ENCODE results near the gene PRM2. TPM values are rescaled to one million over a fixed set of nuclear protein-coding genes. Genes with fewer than 3 reads are reported as not detected.

Gene PRM2
- total and polyA plus RNA-seq, 12 donors = not detected

DNA sequence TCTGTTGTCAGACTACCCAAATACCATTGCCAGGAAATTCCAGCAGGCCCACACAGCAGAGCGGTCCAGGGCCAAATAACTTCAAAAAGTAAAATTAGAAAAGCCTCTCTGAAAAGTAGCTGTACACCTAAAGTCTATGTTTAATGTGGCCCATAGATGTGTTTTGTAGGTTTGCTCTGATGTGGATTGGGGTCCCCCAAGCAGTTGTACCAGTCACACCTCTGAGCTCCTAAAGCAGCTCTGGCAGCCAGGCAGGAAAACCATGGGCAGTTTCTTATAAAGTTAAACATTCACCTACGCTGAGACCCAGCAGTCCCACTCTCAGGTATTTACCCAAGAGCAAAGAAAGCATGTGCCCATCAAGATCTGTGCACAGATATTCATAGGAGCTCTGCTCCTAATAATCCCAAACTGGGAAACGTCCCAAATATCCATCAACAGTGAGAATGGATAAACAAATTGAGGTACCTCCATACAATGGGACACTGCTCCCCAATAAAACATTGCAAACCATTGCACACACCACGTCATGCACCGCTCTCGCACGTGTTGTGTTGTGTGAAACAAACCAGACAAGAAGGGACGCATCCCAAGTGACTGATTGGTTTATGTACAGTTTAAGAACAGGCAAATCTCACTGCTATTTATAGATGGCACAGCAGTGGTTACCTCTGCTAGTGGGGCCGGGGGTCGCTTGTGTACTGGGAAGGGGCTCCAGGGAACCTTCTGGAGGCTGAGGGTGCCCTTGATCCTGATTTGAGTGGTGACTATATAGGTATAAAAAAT is 20.6 kb upstream of the PRM2 start:
- DNase-seq (no peak), ATAC-seq (peak; percentile 22 to 83 (median 70))
- H3K27me3 ChIP-seq = no peaks in the 10 kb centered on the region
- H3K27ac ChIP-seq = peak overlapping the region; percentile 3 to 80 (median 44)
- H3K4me3 ChIP-seq = peak overlapping the region in 6 of 10 donors; percentile 2 to 31 (median 18)
- H3K36me3 ChIP-seq = no peaks in the 10 kb centered on the region
- 39 to 45% methylated on average over 10 of the region's 10 CpGs for WGBS, 2 donors
- no peaks in the 10 kb centered on the region for H3K9me3 ChIP-seq
- peaks cover 0 to 20% (median 12%) of the 10 kb centered on the region in 9 donors for H3K4me1 ChIP-seq
- TF ChIP-seq, protein P1, sequence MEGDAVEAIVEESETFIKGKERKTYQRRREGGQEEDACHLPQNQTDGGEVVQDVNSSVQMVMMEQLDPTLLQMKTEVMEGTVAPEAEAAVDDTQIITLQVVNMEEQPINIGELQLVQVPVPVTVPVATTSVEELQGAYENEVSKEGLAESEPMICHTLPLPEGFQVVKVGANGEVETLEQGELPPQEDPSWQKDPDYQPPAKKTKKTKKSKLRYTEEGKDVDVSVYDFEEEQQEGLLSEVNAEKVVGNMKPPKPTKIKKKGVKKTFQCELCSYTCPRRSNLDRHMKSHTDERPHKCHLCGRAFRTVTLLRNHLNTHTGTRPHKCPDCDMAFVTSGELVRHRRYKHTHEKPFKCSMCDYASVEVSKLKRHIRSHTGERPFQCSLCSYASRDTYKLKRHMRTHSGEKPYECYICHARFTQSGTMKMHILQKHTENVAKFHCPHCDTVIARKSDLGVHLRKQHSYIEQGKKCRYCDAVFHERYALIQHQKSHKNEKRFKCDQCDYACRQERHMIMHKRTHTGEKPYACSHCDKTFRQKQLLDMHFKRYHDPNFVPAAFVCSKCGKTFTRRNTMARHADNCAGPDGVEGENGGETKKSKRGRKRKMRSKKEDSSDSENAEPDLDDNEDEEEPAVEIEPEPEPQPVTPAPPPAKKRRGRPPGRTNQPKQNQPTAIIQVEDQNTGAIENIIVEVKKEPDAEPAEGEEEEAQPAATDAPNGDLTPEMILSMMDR (IDR thresholded peaks at IDR 0.05) = no peak
- intact Hi-C loops (cut with DNase I) = no loop called here

DNA sequence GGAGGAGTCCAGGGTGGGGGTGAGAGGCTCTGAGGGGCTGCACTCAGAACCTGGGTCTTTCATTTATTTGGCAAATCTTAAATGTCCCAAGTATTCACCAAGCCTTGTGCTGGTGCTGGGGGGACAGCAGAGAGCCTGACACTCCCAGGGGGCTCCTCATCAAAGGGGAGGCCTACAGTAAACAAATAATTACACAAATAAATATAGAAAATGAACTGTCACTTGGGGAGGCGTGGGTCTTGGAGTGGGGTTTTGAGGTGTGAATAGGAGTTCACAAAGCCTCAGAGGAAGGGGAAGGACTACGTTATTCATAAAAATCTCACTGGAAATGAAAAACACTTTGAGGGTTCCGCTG is 20.0 kb upstream of the PRM2 start:
- Histone ChIP-seq H3K27me3 (no peaks in the 10 kb centered on the region), H3K36me3 (no peaks in the 10 kb centered on the region), H3K4me3 (no peak overlapping the region), H3K27ac (no peak overlapping the region), H3K4me1 (peaks cover 0 to 20% (median 12%) of the 10 kb centered on the region in 9 donors), H3K9me3 (no peaks in the 10 kb centered on the region)
- no peak for DNase-seq
- intact Hi-C loops (cut with DNase I) = no loop called here
- TF ChIP-seq, protein P1 (IDR thresholded peaks at IDR 0.05) = no peak
- WGBS, 2 donors = 92% methylated on average over 3 of the region's 3 CpGs
- no peak for ATAC-seq

DNA sequence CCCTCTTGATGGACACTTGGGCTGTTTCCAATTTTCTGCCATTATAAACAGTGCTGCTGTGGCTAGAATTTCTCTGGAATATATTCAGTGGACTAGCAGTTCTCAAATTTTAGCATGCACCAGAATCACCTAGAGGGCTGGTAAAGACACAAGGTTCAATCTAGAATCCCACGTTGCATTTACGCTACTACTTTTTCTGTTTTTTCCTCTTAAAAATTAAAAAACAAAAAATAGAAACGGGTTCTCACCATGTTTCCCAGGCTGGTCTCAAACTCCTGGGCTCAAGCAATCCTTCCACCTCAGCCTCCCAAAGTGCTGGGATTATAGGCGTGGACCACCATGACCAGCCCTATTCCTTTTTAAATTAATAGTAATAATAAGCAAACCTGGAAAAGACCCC is 19.4 kb upstream of the PRM2 start:
- WGBS, 2 donors = 91 to 99% methylated on average over 4 of the region's 4 CpGs
- ATAC-seq = no peak
- Histone ChIP-seq H3K4me1 (peaks cover 0 to 20% (median 12%) of the 10 kb centered on the region in 9 donors), H3K27ac (no peak overlapping the region), H3K27me3 (peaks cover 0 to under 1% (median 0%) of the 10 kb centered on the region in 7 donors), H3K4me3 (no peak overlapping the region), H3K9me3 (no peaks in the 10 kb centered on the region), H3K36me3 (no peaks in the 10 kb centered on the region)
- intact Hi-C loops (cut with DNase I) = no loop called here
- DNase-seq = no peak
- TF ChIP-seq, protein P1 (IDR thresholded peaks at IDR 0.05) = no peak

DNA sequence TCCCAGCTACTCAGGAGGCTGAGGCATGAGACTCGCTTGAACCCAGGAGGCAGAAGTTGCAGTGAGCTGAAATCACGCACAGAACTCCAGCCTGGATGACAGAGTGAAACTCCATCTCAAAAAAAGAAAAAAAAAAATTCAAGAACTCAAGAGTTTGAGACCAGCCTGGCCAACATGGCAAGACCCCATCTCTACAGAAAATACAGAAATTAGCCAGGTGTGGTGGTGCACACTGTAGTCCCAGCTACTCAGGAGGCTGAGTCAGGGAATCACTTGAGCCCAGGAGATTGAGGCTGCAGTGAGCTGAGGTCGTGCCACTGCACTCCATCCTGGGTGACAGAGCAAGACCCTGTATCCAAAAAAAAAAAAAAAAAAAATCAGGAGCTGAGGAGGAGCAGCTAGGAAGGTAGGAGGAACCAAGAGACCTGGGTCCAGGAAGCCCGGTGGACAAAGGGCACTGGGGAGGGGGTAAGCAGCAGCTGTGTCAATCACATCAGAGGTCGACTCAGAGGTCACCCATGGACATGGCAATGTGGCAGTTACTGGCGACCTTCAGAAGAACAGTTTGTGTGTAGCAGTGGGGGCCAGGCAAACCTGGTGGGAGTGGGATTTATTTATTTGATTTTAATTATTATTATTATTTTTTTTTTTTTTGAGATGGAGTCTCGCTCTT is 15.9 kb upstream of the PRM2 start:
- DNase-seq = no peak
- Histone ChIP-seq H3K9me3 (no peaks in the 10 kb centered on the region), H3K27ac (no peak overlapping the region), H3K4me3 (no peak overlapping the region), H3K36me3 (no peaks in the 10 kb centered on the region), H3K27me3 (peaks cover 0 to 4% (median 0%) of the 10 kb centered on the region in 7 donors), H3K4me1 (peaks cover 0 to 9% (median 6%) of the 10 kb centered on the region in 9 donors)
- intact Hi-C loops (cut with DNase I) = no loop called here
- WGBS, 2 donors = 85 to 88% methylated on average over 7 of the region's 7 CpGs
- no peak for ATAC-seq
- TF ChIP-seq, protein P1 (IDR thresholded peaks at IDR 0.05) = no peak

All from heart right ventricle (tissue), 16 donors.